Right lobe of liver (tissue), 4 donors: ENCODE results near the gene ACE.

Source experiments
- CTCF ChIP-seq, 4 donors: fragments of 200-600 bp in 3 of 4; fragments of 450-650 bp in 1 of 4; IDR thresholded peaks; one replicate each; pipeline versions ENCODE4 v1.5.1 to v1.8.0; 2016 to 2022; ENCODE audit warnings: antibody characterized with exemption in 4 of 4, mild to moderate bottlenecking in 2 of 4
- POLR2A ChIP-seq: fragments of 450-650 bp; IDR thresholded peaks from one replicate; pipeline ENCODE4 v1.6.1; 2017; ENCODE audit warnings: antibody characterized with exemption, mild to moderate bottlenecking
- donor health status: DM: no; HTN: no; CAD: no.
- donor health status: DM: no; HTN: no; CAD: no.
- donor health status: DM: no; HTN: yes; CAD: no.

- TF ChIP-seq CTCF (IDR thresholded peaks at IDR 0.05) (no peak), POLR2A (no peak)
Measured at GRCh38 chr17:63526861-63527260, 50.0 kb downstream of the ACE start.
